Measurements from ENCODE around the gene HAUS7.

The HAUS7 gene

DNA sequence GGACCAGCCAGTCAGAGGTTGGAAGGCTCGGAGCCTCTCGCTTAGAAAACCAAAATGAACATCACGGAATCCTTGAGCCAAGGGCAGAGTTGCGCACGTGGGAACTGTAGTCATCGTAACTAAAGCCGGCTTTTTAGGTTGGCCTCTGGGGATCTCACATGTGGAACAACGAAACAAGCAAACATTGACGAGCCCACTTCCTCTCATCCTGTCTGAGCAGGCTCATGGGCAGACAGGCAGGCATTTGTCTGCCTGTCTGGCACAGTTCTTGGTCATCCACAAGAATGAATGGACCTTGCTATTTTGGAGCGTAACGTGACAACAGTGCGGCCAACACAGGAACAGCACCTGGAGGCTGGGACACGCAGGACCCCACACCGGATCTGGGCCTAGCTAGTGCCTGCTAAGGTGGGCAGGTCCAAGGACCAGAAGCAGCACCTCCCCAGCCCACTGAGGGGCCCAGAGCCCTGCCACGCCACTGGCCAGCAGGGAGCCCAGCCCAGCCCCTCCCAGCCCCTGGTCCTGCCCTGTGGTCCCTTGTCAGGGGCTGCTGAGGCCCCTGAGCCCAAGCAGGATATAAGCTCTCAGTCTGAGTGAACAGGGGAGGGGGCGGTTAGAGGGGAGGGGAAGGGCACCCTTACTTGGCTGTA, 15.3 kb downstream of the HAUS7 start:
- Histone ChIP-seq H3K4me3 (ENCODE audit: low read depth in 1 of 5, low read length in 5 of 5) (no peak overlapping the region), H3K9me3 (ENCODE audit: control insufficient read depth in 5 of 5, low read length in 5 of 5) (no peaks in the 10 kb centered on the region), H3K36me3 (ENCODE audit: control insufficient read depth in 5 of 5, insufficient read depth in 5 of 5, low read length in 5 of 5) (peaks cover 0 to 57% (median 21%) of the 10 kb centered on the region in 5 donors), H3K9ac (ENCODE audit: low read length in 5 of 5) (no peak overlapping the region), H3K27ac (ENCODE audit: low read depth, low read length) (no peak overlapping the region), H3K4me1 (ENCODE audit: control insufficient read depth in 5 of 5, insufficient read depth in 5 of 5, low read length in 5 of 5) (no peaks in the 10 kb centered on the region), H3K27me3 (ENCODE audit: control insufficient read depth in 5 of 5, insufficient read depth in 4 of 5, low read length in 5 of 5) (peaks cover 6 to 15% (median 11%) of the 10 kb centered on the region in 5 donors)

DNA sequence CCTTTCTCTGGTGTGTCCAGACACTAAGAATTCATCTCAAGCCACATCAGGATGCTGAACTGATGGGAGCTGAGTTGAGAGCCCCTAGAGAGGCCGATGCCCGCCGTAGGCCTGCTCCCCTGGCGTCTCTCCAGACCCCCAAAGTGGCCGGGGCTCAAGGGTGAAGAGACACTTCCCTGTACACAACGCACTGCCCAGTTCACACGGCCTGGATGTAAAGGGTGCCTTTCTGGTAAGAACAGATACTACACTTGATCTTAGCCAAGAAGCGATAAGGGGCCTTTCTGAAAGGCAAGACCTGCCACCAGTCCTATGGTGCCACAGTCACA, 19.5 kb downstream of the HAUS7 start:
- H3K27ac ChIP-seq (ENCODE audit: low read depth, low read length), result no peak overlapping the region

DNA sequence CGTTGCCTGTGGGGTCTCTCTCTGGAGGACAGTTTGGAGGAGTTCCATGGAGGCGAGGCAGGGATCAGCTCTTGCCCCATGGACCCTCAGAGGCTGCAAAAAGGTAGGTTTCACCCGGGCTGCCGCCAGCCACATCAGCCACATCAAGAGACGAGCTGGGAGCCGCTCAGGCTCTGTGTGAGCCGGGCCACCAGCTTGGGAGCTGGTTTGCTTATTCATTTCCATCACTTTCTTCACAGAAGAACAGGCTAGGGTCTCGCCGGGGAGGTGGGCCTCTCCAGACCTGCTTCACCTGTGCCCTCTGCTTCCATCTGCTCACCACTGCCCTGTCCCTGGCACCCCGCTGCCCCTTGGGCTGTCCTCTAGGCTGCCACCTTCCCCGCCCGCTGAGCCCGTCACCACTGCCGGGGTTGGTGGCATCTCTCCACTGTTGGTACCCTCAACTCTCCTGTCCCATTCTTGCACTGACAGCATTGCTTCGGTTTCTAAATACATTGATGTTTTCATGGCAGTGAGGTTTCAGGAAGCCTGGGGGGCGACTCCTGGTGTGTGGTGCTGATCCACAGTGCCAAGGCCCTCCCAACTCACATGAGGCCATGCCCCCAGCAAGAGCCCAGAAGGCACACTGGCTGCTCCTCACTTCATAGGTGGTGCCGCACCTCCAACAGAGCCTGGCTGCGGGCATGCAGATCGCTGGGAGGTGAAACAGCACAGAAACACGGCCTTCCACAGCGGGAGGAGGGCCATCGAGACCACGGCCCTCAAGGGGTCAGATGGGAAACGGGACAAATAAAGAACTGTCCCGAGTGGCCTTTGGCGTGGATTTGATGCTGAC, 20.0 kb downstream of the HAUS7 start:
- no peak overlapping the region for H3K27ac ChIP-seq (ENCODE audit: low read depth, low read length)
- peaks cover 0 to 52% (median 23%) of the 10 kb centered on the region in 5 donors for H3K36me3 ChIP-seq (ENCODE audit: control insufficient read depth in 5 of 5, insufficient read depth in 5 of 5, low read length in 5 of 5)
- no peak overlapping the region for H3K9ac ChIP-seq (ENCODE audit: low read length in 5 of 5)
- no peak overlapping the region for H3K4me3 ChIP-seq (ENCODE audit: low read depth in 1 of 5, low read length in 5 of 5)
- H3K9me3 ChIP-seq (ENCODE audit: control insufficient read depth in 5 of 5, low read length in 5 of 5), result no peaks in the 10 kb centered on the region
- H3K4me1 ChIP-seq (ENCODE audit: control insufficient read depth in 5 of 5, insufficient read depth in 5 of 5, low read length in 5 of 5), result no peaks in the 10 kb centered on the region
- peaks cover 0 to 9% (median 8%) of the 10 kb centered on the region in 5 donors for H3K27me3 ChIP-seq (ENCODE audit: control insufficient read depth in 5 of 5, insufficient read depth in 4 of 5, low read length in 5 of 5)

More for the DNA sequence above, 19.5 kb downstream of the HAUS7 start:
- Histone ChIP-seq H3K9ac (ENCODE audit: low read length in 5 of 5) (no peak overlapping the region), H3K27me3 (ENCODE audit: control insufficient read depth in 5 of 5, insufficient read depth in 4 of 5, low read length in 5 of 5) (peaks cover 3 to 9% (median 5%) of the 10 kb centered on the region in 5 donors), H3K9me3 (ENCODE audit: control insufficient read depth in 5 of 5, low read length in 5 of 5) (no peaks in the 10 kb centered on the region), H3K4me1 (ENCODE audit: control insufficient read depth in 5 of 5, insufficient read depth in 5 of 5, low read length in 5 of 5) (no peaks in the 10 kb centered on the region), H3K4me3 (ENCODE audit: low read depth in 1 of 5, low read length in 5 of 5) (no peak overlapping the region), H3K36me3 (ENCODE audit: control insufficient read depth in 5 of 5, insufficient read depth in 5 of 5, low read length in 5 of 5) (peaks cover 0 to 58% (median 25%) of the 10 kb centered on the region in 5 donors)

DNA sequence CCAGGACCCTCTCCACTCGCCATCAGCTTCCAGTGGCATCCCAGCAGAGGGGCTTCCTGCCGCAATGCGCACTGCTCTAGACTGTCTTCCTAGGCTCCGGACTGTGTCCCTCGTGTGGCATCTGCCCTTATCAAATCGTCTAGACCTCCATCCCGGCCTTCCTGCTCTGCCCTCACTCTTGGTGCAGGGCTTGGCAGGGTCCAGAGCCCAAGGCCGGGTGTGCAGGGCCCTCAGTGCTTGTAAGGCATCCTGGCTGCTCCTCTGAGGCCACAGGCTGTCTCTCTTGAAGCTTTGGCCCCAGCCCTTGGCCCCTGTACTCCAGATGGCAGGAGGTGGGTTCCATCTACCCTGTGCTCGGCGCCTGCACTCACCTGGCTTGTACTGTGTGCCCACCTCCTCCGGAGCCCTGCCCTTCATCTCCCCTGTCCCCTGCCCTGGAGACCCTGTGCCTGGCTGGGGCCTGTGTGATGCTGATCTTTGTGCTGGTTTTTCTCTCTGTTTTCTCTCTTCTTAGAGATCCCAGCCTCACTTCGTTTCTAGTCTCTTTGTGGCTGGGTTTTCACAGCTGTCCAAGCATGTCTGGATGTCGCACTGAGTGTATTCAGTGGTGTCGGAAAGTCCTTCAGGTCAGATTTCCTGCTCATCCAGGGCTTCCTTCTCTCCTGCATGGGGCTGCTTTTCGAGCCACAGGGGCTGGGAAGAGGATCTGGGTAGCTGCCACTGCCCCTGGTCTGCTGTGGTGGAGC, 20.8 kb downstream of the HAUS7 start:
- H3K9me3 ChIP-seq (ENCODE audit: control insufficient read depth in 5 of 5, low read length in 5 of 5), result no peaks in the 10 kb centered on the region
- peaks cover 3 to 11% (median 10%) of the 10 kb centered on the region in 5 donors for H3K27me3 ChIP-seq (ENCODE audit: control insufficient read depth in 5 of 5, insufficient read depth in 4 of 5, low read length in 5 of 5)
- H3K36me3 ChIP-seq (ENCODE audit: control insufficient read depth in 5 of 5, insufficient read depth in 5 of 5, low read length in 5 of 5), result peaks cover 0 to 44% (median 16%) of the 10 kb centered on the region in 5 donors
- no peak overlapping the region for H3K27ac ChIP-seq (ENCODE audit: low read depth, low read length)
- no peaks in the 10 kb centered on the region for H3K4me1 ChIP-seq (ENCODE audit: control insufficient read depth in 5 of 5, insufficient read depth in 5 of 5, low read length in 5 of 5)
- H3K9ac ChIP-seq (ENCODE audit: low read length in 5 of 5), result no peak overlapping the region
- no peak overlapping the region for H3K4me3 ChIP-seq (ENCODE audit: low read depth in 1 of 5, low read length in 5 of 5)

DNA sequence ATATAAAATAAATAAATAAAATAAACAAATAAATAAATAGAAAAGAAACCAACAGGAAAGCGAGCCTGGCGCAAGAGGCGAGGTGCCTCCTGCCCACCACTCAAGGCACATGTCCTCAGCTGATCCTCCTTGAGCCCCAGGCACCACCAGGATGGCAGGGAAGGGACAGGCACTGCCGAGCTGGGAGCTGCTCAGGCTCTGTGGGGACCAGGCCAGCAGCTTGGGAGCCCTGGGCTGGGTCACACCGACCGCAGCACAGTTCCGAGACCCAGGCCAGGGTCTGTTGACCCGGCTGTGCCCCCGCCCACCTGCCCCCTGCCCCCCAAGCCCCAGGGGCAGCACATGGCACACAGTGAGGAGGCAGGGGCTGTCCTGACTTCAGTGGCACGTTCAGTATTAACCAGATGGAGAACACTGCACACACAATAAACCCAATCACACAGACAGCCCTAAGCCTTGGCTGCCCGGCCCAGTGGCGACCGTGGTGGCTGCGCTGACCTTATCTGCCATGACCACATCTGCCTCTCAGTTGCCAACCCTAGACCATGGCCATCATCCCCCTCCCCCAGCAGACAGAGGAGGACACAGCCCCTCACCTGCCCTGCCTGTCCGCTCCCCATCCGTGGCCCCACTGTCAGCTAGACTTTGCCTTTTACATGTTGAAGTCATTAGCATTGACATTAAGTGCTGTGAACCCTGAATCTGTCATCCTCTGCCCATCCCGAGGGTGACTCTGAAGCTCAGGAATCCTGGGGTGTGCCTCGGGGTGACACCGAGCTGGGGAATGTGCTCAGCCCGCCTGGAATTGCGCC, 21.6 kb downstream of the HAUS7 start:
- H3K9me3 ChIP-seq (ENCODE audit: control insufficient read depth in 5 of 5, low read length in 5 of 5), result no peaks in the 10 kb centered on the region
- H3K4me1 ChIP-seq (ENCODE audit: control insufficient read depth in 5 of 5, insufficient read depth in 5 of 5, low read length in 5 of 5), result no peaks in the 10 kb centered on the region
- no peak overlapping the region for H3K9ac ChIP-seq (ENCODE audit: low read length in 5 of 5)
- H3K27me3 ChIP-seq (ENCODE audit: control insufficient read depth in 5 of 5, insufficient read depth in 4 of 5, low read length in 5 of 5), result peaks cover 7 to 19% (median 16%) of the 10 kb centered on the region in 5 donors
- H3K27ac ChIP-seq (ENCODE audit: low read depth, low read length), result no peak overlapping the region
- no peak overlapping the region for H3K4me3 ChIP-seq (ENCODE audit: low read depth in 1 of 5, low read length in 5 of 5)
- H3K36me3 ChIP-seq (ENCODE audit: control insufficient read depth in 5 of 5, insufficient read depth in 5 of 5, low read length in 5 of 5), result peaks cover 0 to 38% (median 15%) of the 10 kb centered on the region in 5 donors

DNA sequence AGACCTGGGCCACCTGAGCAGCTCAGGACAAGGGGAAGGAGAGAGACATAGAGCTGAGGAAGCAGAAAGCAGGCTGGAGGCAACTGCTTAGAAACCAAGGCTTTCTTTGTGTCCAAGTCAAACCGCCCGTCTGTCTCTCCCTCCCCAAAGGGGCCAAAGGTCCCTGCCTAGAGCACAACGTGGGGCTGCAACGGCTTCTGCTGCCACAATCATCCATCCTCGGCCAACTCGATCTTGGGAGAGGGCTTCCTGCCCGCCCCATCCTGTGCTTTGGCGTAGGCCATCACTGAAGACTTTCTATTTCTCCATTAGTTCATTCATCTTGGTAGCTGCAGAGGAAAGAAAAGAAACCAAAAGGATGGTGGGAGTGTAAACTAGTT, 22.8 kb downstream of the HAUS7 start:
- Histone ChIP-seq H3K27ac (ENCODE audit: low read depth, low read length) (no peak overlapping the region), H3K27me3 (ENCODE audit: control insufficient read depth in 5 of 5, insufficient read depth in 4 of 5, low read length in 5 of 5) (peaks cover 7 to 26% (median 22%) of the 10 kb centered on the region in 5 donors)

DNA sequence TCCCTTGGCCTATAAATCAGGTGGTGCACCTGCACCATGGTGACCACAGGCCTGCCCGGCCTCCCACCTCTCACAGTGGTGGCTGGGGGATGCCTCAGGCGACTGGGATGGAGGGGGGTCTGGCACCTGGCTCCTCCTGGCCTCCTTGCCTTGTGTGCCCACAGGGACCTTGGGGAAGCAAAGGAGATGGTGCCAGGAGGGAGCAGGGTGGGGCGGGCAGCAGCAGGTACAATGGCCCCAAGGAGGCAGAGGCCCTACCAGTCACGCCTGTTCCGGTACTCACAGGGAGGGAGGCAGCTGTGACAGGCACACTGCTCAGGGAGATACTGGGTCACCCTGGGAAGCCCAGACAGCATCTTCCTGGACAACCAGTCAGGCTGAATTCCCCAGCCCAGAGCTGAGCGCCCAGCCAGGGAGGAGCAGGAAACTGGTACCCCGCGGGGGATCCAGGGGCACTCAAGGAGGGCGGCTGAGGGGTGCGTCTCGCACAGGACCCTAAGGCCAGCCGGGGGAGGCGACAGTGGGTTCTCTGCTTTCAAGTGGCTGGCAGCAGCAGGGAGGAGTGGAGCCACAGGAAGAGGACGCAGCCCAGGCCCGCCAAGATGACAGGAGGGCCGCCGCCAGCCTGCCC, 23.3 kb downstream of the HAUS7 start:
- H3K36me3 ChIP-seq (ENCODE audit: control insufficient read depth in 5 of 5, insufficient read depth in 5 of 5, low read length in 5 of 5), result peaks cover 0 to 30% (median 15%) of the 10 kb centered on the region in 5 donors
- no peaks in the 10 kb centered on the region for H3K9me3 ChIP-seq (ENCODE audit: control insufficient read depth in 5 of 5, low read length in 5 of 5)
- no peaks in the 10 kb centered on the region for H3K4me1 ChIP-seq (ENCODE audit: control insufficient read depth in 5 of 5, insufficient read depth in 5 of 5, low read length in 5 of 5)
- H3K27me3 ChIP-seq (ENCODE audit: control insufficient read depth in 5 of 5, insufficient read depth in 4 of 5, low read length in 5 of 5), result peaks cover 7 to 28% (median 22%) of the 10 kb centered on the region in 5 donors
- no peak overlapping the region for H3K9ac ChIP-seq (ENCODE audit: low read length in 5 of 5)
- H3K4me3 ChIP-seq (ENCODE audit: low read depth in 1 of 5, low read length in 5 of 5), result no peak overlapping the region
- no peak overlapping the region for H3K27ac ChIP-seq (ENCODE audit: low read depth, low read length)

More for the DNA sequence above, 22.8 kb downstream of the HAUS7 start:
- Histone ChIP-seq H3K4me3 (ENCODE audit: low read depth in 1 of 5, low read length in 5 of 5) (no peak overlapping the region), H3K9ac (ENCODE audit: low read length in 5 of 5) (no peak overlapping the region), H3K4me1 (ENCODE audit: control insufficient read depth in 5 of 5, insufficient read depth in 5 of 5, low read length in 5 of 5) (no peaks in the 10 kb centered on the region), H3K36me3 (ENCODE audit: control insufficient read depth in 5 of 5, insufficient read depth in 5 of 5, low read length in 5 of 5) (peaks cover 0 to 30% (median 15%) of the 10 kb centered on the region in 5 donors), H3K9me3 (ENCODE audit: control insufficient read depth in 5 of 5, low read length in 5 of 5) (no peaks in the 10 kb centered on the region)

DNA sequence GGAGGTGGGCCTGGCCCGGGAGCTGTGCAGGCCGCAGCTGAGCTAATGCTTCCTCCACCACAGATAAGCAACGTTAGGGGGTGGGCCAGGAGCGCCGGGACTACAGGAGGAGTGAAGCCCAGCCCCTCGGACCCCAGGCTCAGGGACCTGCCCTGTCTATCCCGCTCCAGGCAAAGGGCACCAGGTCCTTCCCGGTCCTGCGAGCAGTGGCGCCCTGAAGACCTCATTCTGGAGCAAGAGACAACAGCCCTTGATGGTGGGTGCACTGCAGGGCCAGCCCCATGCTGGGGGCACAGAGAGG, 23.8 kb downstream of the HAUS7 start:
- H3K27ac ChIP-seq (ENCODE audit: low read depth, low read length), result no peak overlapping the region
- H3K4me1 ChIP-seq (ENCODE audit: control insufficient read depth in 5 of 5, insufficient read depth in 5 of 5, low read length in 5 of 5), result no peaks in the 10 kb centered on the region
- peaks cover 7 to 29% (median 22%) of the 10 kb centered on the region in 5 donors for H3K27me3 ChIP-seq (ENCODE audit: control insufficient read depth in 5 of 5, insufficient read depth in 4 of 5, low read length in 5 of 5)
- H3K36me3 ChIP-seq (ENCODE audit: control insufficient read depth in 5 of 5, insufficient read depth in 5 of 5, low read length in 5 of 5), result peaks cover 0 to 30% (median 15%) of the 10 kb centered on the region in 5 donors
- H3K4me3 ChIP-seq (ENCODE audit: low read depth in 1 of 5, low read length in 5 of 5), result no peak overlapping the region
- no peaks in the 10 kb centered on the region for H3K9me3 ChIP-seq (ENCODE audit: control insufficient read depth in 5 of 5, low read length in 5 of 5)
- no peak overlapping the region for H3K9ac ChIP-seq (ENCODE audit: low read length in 5 of 5)

DNA sequence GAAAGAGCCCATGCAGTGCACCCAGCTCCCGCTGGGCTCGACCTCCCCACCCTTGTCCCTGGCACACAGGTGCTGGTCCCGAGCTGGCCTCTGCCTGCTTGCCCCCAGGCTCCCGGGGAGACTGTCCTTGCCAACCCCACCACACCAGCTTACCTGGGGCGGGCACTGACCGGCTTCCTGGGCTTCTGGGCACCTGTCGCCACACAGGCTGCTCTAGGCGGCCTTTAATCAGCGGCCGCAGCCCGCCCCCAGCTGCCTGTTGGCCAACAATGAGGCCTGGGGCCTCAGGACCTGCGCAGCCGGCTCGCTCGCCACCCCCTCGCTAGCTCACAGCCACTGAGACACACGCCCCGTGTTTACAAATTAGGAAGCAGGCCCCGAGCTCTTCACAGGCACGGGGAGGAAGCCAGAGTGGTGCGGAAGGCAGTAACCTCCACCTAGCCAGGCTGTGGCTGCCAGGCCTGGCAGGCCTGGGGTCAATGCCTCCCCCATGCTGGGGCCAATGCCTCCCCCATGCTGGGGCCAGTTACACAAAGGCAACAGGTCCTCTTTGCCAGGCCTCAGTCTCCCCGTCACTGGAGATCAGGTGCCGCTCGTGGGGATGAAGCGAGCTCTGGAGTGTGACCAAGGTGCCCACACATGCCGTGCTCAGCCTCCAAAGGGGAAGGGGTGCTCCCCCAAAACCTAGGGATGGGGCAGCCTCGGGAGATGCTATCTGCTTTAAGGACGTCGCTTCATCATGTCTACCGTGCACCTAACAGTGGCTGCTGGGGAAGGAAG, 24.3 kb downstream of the HAUS7 start, which contains the start of gene TREX2:
TSS of gene TREX2 (minus strand) at position 201 of the 780 bp plus-strand sequence. CDS start 626 bp downstream, outside the sequence.
- Histone ChIP-seq H3K36me3 (ENCODE audit: control insufficient read depth in 5 of 5, insufficient read depth in 5 of 5, low read length in 5 of 5) (peaks cover 0 to 25% (median 15%) of the 10 kb centered on the region in 5 donors), H3K9ac (ENCODE audit: low read length in 5 of 5) (no peak within 1 kb of the TSS), H3K4me3 (ENCODE audit: low read depth in 1 of 5, low read length in 5 of 5) (no peak within 1 kb of the TSS), H3K27me3 (ENCODE audit: control insufficient read depth in 5 of 5, insufficient read depth in 4 of 5, low read length in 5 of 5) (peaks cover 7 to 29% (median 22%) of the 10 kb centered on the region in 5 donors), H3K4me1 (ENCODE audit: control insufficient read depth in 5 of 5, insufficient read depth in 5 of 5, low read length in 5 of 5) (no peaks in the 10 kb centered on the region), H3K9me3 (ENCODE audit: control insufficient read depth in 5 of 5, low read length in 5 of 5) (no peaks in the 10 kb centered on the region), H3K27ac (ENCODE audit: low read depth, low read length) (no peak within 1 kb of the TSS)
